Measurements from ENCODE around the gene IDNK. TPM values are rescaled to one million over a fixed set of nuclear protein-coding genes. Genes with fewer than 3 reads are reported as not detected.

The IDNK gene
- total RNA-seq, 1 donor from 2014 or later = 4.3 TPM

- no peaks in the 10 kb centered on the region for H3K27me3 Mint-ChIP-seq (ENCODE audit: unreplicated experiment)
- no peak for DNase-seq (ENCODE audit: extremely low spot score, unreplicated experiment)
- peaks cover 2% of the 10 kb centered on the region for H3K4me1 Mint-ChIP-seq (ENCODE audit: unreplicated experiment)
- H3K9me3 Mint-ChIP-seq (ENCODE audit: unreplicated experiment) = no peaks in the 10 kb centered on the region
- TF ChIP-seq CTCF (IDR thresholded peaks at IDR 0.05) = no peak
- peaks cover 3% of the 10 kb centered on the region for H3K36me3 Mint-ChIP-seq (ENCODE audit: unreplicated experiment)
- H3K4me3 Mint-ChIP-seq (ENCODE audit: unreplicated experiment) = no peak overlapping the region
- no peak overlapping the region for H3K27ac Mint-ChIP-seq (ENCODE audit: unreplicated experiment)
These were observed 10.3 kb downstream of the IDNK start for GRCh38 chr9:83633255-83633654.

- no peak overlapping the region for H3K4me3 Mint-ChIP-seq (ENCODE audit: unreplicated experiment)
- peaks cover 2% of the 10 kb centered on the region for H3K4me1 Mint-ChIP-seq (ENCODE audit: unreplicated experiment)
- no peaks in the 10 kb centered on the region for H3K27me3 Mint-ChIP-seq (ENCODE audit: unreplicated experiment)
- no peak for TF ChIP-seq CTCF (IDR thresholded peaks at IDR 0.05)
- DNase-seq (ENCODE audit: extremely low spot score, unreplicated experiment) = no peak
- H3K27ac Mint-ChIP-seq (ENCODE audit: unreplicated experiment) = no peak overlapping the region
- no peaks in the 10 kb centered on the region for H3K9me3 Mint-ChIP-seq (ENCODE audit: unreplicated experiment)
- H3K36me3 Mint-ChIP-seq (ENCODE audit: unreplicated experiment) = peaks cover 3% of the 10 kb centered on the region
These were observed 10.7 kb downstream of the IDNK start for GRCh38 chr9:83633676-83634075.

DNA sequence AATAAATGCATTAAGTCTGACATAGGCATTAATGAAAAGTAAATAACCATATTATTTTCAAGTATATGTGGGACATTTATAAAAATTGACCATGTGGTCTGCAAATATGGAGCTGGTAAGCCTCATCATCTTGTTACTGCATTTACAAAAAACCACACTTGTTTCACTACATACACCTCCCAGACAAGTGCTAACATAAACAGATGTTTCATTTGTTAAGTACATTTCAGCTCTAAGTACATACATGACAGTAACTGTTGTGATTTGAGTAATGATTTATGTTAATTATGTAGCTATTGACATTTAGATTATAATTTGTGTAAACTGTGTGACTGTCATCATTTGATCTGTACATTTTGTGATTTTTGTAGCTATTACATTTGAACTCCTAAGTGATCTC lies 13.9 kb downstream of the IDNK start:
- no peaks in the 10 kb centered on the region for H3K27me3 Mint-ChIP-seq (ENCODE audit: unreplicated experiment)
- no peak for TF ChIP-seq CTCF (IDR thresholded peaks at IDR 0.05)
- no peak overlapping the region for H3K27ac Mint-ChIP-seq (ENCODE audit: unreplicated experiment)
- no peaks in the 10 kb centered on the region for H3K36me3 Mint-ChIP-seq (ENCODE audit: unreplicated experiment)
- no peak overlapping the region for H3K4me3 Mint-ChIP-seq (ENCODE audit: unreplicated experiment)
- DNase-seq (ENCODE audit: extremely low spot score, unreplicated experiment) = no peak
- peaks cover 4% of the 10 kb centered on the region for H3K4me1 Mint-ChIP-seq (ENCODE audit: unreplicated experiment)
- no peaks in the 10 kb centered on the region for H3K9me3 Mint-ChIP-seq (ENCODE audit: unreplicated experiment)

- DNase-seq (ENCODE audit: extremely low spot score, unreplicated experiment) = no peak
- H3K27me3 Mint-ChIP-seq (ENCODE audit: unreplicated experiment) = no peaks in the 10 kb centered on the region
- TF ChIP-seq CTCF (IDR thresholded peaks at IDR 0.05) = no peak
- no peaks in the 10 kb centered on the region for H3K9me3 Mint-ChIP-seq (ENCODE audit: unreplicated experiment)
- no peak overlapping the region for H3K4me3 Mint-ChIP-seq (ENCODE audit: unreplicated experiment)
- no peak overlapping the region for H3K27ac Mint-ChIP-seq (ENCODE audit: unreplicated experiment)
- H3K36me3 Mint-ChIP-seq (ENCODE audit: unreplicated experiment) = no peaks in the 10 kb centered on the region
- H3K4me1 Mint-ChIP-seq (ENCODE audit: unreplicated experiment) = peaks cover 4% of the 10 kb centered on the region
These were observed 14.4 kb downstream of the IDNK start for GRCh38 chr9:83637389-83637788.

GRCh38 chr9:83639266-83639665 lies 16.3 kb downstream of the IDNK start:
- no peaks in the 10 kb centered on the region for H3K9me3 Mint-ChIP-seq (ENCODE audit: unreplicated experiment)
- H3K27me3 Mint-ChIP-seq (ENCODE audit: unreplicated experiment) = no peaks in the 10 kb centered on the region
- H3K4me3 Mint-ChIP-seq (ENCODE audit: unreplicated experiment) = no peak overlapping the region
- no peak for DNase-seq (ENCODE audit: extremely low spot score, unreplicated experiment)
- no peaks in the 10 kb centered on the region for H3K36me3 Mint-ChIP-seq (ENCODE audit: unreplicated experiment)
- peaks cover 4% of the 10 kb centered on the region for H3K4me1 Mint-ChIP-seq (ENCODE audit: unreplicated experiment)
- no peak for TF ChIP-seq CTCF (IDR thresholded peaks at IDR 0.05)
- H3K27ac Mint-ChIP-seq (ENCODE audit: unreplicated experiment) = no peak overlapping the region
